ENCODE data around the gene AKAP6.

Gene AKAP6

GRCh38 chr14:32471181-32471580, 142.1 kb downstream of the AKAP6 start:
- no peak for TF ChIP-seq CTCF (IDR thresholded peaks at IDR 0.05; ENCODE audit: unreplicated experiment in 3 of 3)
- peaks cover 52% of the 10 kb centered on the region for H3K4me1 Mint-ChIP-seq
- peak overlapping the region in 2 of 3 experiments; percentile 82 to 93 for H3K27ac Mint-ChIP-seq
- no peaks in the 10 kb centered on the region for H3K27me3 Mint-ChIP-seq (ENCODE audit: low read depth)
- H3K4me3 Mint-ChIP-seq = no peak overlapping the region
- H3K9me3 Mint-ChIP-seq = no peaks in the 10 kb centered on the region
- H3K36me3 Mint-ChIP-seq (ENCODE audit: low read depth) = no peaks in the 10 kb centered on the region

- H3K4me3 Mint-ChIP-seq = peak overlapping the region in 1 of 3 experiments; percentile 12
These were observed 143.0 kb downstream of the AKAP6 start for GRCh38 chr14:32472076-32472475.

GRCh38 chr14:32472512-32473463, 143.7 kb downstream of the AKAP6 start:
- TF ChIP-seq CTCF (IDR thresholded peaks at IDR 0.05; ENCODE audit: unreplicated experiment in 3 of 3) = no peak
- H3K27me3 Mint-ChIP-seq (ENCODE audit: low read depth) = no peaks in the 10 kb centered on the region
- no peaks in the 10 kb centered on the region for H3K36me3 Mint-ChIP-seq (ENCODE audit: low read depth)
- H3K9me3 Mint-ChIP-seq = no peaks in the 10 kb centered on the region
- peaks cover 52% of the 10 kb centered on the region for H3K4me1 Mint-ChIP-seq
- H3K27ac Mint-ChIP-seq = peak overlapping the region; percentile 82 to 93 (median 84)
- peak overlapping the region in 1 of 3 experiments; percentile 16 for H3K4me3 Mint-ChIP-seq

More at GRCh38 chr14:32472076-32472475, 143.0 kb downstream of the AKAP6 start:
- peaks cover 52% of the 10 kb centered on the region for H3K4me1 Mint-ChIP-seq
- no peaks in the 10 kb centered on the region for H3K27me3 Mint-ChIP-seq (ENCODE audit: low read depth)
- no peaks in the 10 kb centered on the region for H3K9me3 Mint-ChIP-seq
- no peaks in the 10 kb centered on the region for H3K36me3 Mint-ChIP-seq (ENCODE audit: low read depth)
- peak overlapping the region; percentile 82 to 93 (median 84) for H3K27ac Mint-ChIP-seq
- no peak for TF ChIP-seq CTCF (IDR thresholded peaks at IDR 0.05; ENCODE audit: unreplicated experiment in 3 of 3)

GRCh38 chr14:32473464-32473855, 144.4 kb downstream of the AKAP6 start:
- no peaks in the 10 kb centered on the region for H3K27me3 Mint-ChIP-seq (ENCODE audit: low read depth)
- no peak for TF ChIP-seq CTCF (IDR thresholded peaks at IDR 0.05; ENCODE audit: unreplicated experiment in 3 of 3)
- H3K36me3 Mint-ChIP-seq (ENCODE audit: low read depth) = no peaks in the 10 kb centered on the region
- H3K4me3 Mint-ChIP-seq = no peak overlapping the region
- H3K9me3 Mint-ChIP-seq = no peaks in the 10 kb centered on the region
- peaks cover 52% of the 10 kb centered on the region for H3K4me1 Mint-ChIP-seq
- peak overlapping the region; percentile 82 to 93 (median 84) for H3K27ac Mint-ChIP-seq

- H3K9me3 Mint-ChIP-seq = no peaks in the 10 kb centered on the region
These were observed 145.5 kb downstream of the AKAP6 start for GRCh38 chr14:32474478-32475195.

More at GRCh38 chr14:32474478-32475195, 145.5 kb downstream of the AKAP6 start:
- TF ChIP-seq CTCF (IDR thresholded peaks at IDR 0.05; ENCODE audit: unreplicated experiment in 3 of 3) = no peak
- no peaks in the 10 kb centered on the region for H3K27me3 Mint-ChIP-seq (ENCODE audit: low read depth)
- no peak overlapping the region for H3K4me3 Mint-ChIP-seq
- peaks cover 43% of the 10 kb centered on the region for H3K4me1 Mint-ChIP-seq
- peak overlapping the region; percentile 34 to 42 (median 41) for H3K27ac Mint-ChIP-seq
- H3K36me3 Mint-ChIP-seq (ENCODE audit: low read depth) = no peaks in the 10 kb centered on the region
